Embryonic facial prominence (tissue), 1 donor: Measurements from ENCODE around the gene PRKCE.

Source experiments
- DNase-seq: peaks from one replicate; pipeline ENCODE4 v3.0.0-alpha.2; 2016; ENCODE audit errors: extremely low spot score

The PRKCE gene

DNA sequence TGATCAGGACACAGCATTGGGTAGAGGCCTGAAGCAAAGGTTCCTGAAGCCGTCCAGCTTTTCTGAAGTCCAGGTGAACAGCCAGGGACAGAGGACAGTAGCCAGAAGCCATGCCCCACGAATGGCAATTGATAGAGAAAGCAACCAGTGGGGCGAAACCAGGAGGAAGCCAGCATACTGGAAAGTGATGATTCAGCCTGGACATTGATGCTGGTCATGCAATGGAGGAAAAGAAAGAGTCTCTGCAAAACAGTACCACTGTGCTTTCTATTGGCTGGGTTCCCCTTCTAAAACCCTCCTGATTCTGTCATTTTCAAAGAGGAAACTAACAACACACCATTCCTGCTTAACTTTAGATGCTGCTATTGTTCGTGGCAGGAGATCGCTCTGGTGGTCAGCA is 424.4 kb downstream of the PRKCE start:
- no peak for DNase-seq

DNA sequence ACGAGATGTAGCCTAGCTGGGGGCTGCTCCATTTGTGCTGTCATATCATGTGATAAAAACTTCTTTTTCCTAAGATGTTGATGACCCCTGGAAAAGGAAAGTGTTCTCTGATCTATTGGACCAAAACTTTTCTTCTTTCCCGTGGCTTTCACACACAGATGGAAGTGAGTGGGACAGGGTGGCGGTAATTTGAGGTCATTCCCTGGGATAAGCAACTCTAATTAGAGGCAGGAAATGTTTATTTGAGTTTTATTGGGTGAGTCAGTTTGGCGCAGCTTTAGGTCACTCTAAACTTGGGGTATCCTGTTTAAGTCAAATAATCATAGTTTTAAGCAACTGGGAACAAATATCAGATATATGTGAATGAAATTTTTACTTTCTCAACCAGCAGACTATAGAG is 424.8 kb downstream of the PRKCE start:
- no peak for DNase-seq

DNA sequence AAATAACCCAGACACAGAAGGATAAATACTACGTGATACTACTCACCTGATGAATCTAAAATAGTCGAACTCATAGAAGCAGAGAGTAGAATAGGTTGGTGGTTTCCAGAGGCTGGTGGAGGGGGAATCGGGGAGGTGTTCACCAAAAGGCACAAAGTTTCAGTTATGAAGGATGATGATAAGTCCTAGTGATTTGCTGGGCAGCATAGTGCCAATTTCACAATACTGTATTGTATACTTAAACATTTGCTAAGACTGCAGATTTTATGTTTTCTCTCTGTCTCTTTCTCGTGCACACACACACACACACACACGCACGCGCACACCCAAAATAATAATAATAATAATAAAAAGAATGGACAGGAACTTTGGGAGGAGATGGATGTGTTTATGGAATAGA is 425.4 kb downstream of the PRKCE start:
- no peak for DNase-seq

DNA sequence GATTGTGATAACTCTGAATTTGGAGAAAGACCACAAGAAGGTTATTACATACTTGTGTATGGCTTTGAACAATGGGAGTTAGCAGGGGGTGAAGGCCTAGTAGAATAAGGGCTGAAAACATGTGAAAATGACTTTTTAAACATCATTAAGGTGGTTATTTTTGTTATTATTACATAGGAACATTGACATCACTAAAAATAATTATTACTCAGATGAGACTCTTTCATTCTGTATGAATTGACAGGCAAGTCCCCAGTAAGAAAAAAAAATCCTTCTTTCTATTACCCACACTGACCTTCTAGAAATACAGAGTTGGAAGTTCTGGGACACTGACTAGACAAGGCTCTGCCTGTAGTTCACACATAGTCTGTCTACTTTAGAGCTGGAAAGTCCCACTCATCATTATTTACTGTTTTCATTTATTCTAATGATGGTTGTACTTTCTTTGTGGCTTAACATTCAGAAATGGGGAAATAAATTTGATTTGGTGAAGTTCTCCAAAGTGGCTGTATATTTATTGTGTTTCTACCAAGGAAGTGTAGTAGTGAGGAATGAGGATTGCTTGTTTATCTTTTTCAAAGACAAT is 426.1 kb downstream of the PRKCE start:
- no peak for DNase-seq

DNA sequence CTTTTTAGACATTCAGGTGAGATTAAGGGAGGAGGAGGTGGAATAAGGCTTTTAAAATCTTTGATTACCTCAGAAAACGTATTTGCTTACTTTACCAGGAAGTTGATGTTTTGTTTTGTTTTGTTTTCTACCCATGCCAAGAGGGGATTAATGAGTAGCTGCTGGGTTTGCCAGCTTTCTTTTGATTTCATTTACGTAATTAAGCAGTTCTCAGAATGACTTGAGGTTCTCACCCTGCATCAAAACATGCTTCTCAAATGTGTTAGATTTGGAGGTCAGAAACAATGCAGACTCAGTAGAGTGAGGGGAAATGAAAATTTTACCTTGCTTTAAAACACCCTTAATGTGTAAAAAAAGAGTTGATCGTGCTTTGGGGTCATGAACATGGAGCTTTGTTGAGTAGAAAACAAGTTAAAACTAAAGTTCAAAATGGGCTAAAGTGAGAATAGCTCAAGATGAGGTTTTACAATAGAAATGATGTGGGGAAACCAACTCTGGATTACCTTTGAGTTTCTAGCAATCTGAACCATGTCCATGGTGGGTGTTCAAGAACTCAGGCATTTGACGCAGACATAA is 428.6 kb downstream of the PRKCE start:
- DNase-seq = no peak

DNA sequence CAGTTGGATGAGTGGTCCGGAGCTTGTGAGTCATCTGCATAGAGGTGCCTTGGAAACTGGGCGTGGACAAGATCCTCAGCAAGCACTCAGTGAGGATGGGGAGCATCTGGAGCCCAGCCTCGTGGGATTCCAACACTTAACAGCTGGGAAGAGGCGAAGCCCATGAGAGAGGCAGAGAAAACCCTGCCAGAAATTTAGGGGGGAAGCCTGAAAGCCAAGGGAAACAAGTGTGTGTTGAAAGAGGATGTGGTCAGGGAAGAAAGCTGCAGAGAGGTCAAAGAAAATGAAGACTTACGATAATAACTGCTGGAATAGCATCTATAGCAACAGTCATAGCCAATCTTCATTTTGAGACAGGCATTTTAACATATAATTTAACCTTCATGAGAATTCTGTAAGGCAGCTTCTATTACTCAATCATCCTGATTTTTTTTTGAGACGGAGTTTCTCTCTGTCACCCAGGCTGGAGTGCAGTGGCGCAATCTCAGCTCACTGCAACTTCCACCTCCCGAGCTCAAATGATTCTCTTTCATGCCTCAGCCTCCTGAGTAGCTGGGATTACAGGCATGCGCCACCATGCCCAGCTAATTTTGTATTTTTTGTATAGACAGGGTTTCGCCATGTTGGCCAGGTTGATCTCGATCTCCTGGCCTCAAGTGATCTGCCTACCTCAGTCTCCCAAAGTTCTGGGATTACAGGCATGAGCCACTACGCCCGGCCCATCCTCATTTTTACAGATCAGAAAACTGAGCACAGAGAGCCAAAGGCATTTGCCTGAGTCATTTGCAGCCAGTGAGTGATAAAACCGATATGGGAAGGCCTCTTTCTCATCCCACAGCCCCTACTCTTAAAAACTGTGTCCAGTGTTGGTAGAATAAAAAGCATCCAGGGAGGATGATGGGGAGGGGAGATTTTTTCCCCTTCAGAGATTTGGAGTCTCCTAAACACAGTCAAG is 431.3 kb downstream of the PRKCE start:
- DNase-seq = no peak

DNA sequence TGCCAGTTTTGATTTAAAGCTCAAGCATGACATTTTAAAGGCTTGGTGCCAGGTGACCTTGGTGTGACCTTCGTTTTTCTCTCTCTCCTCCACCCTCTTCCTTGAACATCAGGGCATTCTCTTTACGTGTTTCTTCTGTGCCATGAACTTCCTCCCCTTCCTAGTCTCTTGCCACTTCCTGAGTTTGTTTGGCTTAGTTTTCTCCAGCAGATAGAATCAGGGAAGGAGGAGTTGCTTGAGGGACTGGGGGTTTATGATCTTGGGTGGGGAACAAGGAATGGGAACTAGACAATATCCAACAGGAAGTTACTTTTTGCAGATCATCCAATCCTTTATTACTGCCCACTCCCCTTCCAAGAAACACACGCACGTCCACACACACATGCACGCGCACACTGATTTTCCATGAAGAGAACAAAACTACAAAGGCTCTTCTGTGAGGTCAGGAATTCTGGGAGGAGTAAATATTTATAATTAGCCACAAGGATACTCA is 435.1 kb downstream of the PRKCE start:
- DNase-seq = no peak

DNA sequence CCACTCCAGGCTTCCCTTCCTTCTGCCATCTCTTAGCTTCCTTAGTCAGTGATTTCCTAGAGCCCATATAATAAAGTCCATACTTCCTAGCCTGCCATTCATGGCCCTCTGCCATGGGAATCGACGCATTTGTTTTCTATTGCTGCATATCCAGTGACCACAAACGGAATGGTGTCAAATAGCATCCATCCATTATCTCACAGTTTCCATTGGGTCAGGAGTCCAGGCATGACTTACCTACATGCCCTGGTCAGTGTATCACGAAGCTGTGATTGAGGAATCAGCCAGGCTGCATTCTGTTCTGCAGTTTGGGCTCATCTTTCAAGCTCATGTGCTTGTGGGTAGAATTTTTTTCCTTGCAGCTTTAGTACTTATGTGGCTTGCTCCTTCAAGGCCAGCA is 436.0 kb downstream of the PRKCE start:
- no peak for DNase-seq

DNA sequence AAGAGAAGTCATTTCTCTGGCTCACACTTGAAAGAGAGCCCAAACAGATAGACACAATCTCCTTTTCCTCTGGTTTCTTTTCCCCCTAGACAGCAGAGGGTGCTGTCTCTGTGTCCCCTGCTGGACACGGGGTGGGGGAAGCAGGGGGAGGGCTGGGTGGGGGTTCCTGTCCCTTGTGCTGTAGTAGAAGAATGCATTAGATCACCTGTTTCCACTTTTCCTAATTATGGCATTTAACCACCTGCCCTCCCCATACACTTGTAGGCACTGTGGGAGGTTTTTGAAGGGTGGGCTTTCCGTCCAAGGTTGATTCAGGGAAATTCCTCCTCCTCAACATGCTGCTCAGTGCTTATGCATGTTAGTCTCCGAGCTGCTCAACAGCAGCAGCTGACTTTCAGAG is 439.5 kb downstream of the PRKCE start:
- no peak for DNase-seq

DNA sequence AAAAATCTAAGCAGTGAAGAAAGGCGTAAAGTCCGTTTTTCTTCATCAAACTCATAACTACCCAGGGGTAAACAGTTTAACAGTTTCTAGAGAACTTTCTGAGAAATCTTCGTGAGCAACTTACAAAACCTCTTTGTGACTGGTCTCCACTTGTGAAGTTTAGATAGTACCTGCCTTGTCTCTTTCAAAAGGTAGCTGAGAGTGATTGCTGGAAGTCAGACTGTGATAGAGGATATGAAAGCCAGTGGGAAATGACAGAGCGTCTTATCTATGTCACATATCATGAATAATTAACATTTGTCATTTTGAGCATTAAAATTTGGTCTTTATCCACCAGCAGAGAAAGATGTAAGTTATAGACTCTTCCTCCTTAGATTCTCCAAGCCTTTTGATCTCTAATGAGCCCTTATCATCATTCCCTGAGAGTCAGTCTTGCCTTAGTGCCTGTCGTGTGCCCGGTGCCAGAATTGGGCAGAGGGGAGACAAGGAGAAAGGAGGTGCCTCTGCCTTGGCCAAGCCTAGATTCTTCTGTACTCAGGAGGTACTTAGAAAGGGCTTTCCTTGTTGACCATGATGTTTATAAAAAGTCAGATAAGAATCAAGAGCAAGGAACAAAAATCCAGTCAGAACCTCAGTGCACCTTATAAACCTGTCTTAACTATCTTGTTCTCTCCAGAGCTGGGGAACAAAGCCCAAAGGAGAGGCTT is 440.6 kb downstream of the PRKCE start:
- DNase-seq = no peak

DNA sequence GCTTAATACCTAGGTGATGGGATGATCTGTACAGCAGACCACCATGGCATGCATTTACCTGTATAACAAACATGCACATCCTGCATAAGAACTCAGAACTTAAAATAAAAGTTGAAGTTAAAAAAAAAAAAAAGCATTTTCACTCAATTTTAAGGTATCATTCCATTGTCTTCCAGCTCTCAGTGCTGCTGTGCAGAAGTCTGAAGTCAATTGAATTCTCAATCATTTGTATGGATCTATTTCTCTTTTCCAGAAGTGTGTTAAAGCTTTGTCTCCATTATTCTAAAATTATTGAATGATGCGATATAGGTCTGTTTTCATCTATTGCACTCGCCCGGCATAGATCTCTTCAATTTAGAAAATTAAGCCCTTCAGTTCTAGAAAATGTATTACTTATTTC is 443.2 kb downstream of the PRKCE start:
- no peak for DNase-seq

DNA sequence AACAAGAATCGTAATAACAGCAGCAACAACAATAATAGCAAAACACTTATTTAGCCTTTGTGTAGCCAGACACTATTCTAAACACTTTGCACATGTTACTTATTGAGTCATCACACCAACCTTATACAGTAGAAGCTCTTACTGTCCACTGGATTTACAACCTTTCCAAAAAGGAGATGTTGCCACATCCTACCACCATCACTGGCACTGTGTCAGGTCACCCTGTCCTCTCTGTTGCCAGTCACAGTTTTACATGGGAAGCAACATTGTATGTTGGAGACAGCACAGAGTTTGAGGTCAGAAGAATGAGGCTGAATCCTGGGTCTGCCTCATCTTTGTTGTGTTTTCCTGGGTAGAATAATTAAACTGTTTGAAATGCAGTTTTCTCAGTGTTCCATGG is 444.4 kb downstream of the PRKCE start:
- DNase-seq = no peak

DNA sequence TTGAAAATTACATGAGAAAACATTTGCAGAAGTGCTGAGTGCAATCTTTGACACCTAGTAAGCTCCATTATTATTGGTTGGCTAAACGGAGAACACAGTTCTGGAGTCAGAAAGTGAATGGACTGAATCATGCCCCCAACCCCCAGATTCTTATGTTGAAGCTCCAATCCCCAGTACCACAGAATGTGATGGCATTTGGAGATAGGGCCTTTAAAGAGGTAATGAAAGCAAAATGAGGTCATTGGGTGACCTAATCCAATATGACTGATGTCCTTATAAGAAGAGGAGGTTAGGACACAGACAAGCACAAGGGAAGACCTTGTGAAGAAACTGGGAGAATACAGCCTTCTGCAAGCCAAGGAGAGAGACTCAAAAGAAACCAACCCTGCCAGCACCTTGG is 444.8 kb downstream of the PRKCE start:
- DNase-seq = no peak

DNA sequence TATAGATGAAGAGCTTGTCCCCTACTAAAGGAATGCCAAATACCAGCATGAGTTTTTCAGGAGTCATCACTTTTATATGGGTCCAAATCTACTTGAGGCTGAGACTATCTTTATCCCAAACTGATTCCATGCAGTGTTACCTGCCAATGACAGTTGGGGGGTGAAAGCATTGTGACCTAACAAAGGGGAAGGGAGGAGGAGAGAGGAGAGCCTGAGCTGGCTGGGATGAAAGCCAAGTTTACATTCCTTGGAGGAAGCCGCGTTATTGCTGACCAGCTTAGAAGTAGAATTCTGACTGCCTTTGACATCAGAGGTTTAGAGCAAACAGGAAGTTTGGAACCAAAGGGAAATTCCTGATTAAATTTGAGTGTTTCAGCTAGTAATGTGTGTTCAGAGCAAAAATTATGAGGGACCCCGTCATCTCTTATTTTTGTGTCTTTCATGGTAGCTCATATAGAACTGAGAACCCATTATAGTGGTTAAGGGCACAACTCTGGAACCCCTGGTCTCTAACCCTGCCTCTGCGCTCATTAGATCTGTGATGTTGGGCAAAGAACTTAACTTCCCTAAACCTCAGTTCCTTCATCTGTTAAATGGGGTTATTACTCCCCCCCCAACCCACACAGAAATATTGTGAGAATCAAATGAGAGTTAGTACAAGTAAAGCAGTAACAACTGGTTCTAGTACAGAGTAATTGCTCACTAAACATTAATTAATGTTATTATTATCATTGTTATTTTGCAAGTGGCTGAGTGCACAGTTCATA is 446.4 kb downstream of the PRKCE start:
- DNase-seq = peak; percentile 79

DNA sequence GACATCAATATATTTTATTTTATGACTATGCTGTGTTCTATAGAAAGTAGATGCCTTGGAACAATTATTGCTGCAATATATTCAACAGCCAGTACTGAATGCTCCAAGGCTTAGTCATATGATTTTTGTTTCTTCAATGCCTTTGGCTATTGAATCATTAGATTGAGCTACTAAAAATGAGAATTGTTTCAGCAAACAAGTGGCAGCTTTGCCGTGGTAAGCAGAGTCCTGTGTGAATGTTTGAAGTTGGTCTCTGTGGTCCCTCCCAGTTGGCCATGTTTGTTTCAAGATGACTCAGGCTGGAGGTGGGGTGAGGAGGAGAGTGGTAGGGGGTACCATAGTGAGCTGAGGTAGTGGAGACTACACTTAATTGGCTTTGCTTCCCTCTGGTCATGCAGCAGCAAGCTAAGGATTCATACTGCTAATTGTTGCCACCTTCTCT is 447.2 kb downstream of the PRKCE start:
- no peak for DNase-seq

DNA sequence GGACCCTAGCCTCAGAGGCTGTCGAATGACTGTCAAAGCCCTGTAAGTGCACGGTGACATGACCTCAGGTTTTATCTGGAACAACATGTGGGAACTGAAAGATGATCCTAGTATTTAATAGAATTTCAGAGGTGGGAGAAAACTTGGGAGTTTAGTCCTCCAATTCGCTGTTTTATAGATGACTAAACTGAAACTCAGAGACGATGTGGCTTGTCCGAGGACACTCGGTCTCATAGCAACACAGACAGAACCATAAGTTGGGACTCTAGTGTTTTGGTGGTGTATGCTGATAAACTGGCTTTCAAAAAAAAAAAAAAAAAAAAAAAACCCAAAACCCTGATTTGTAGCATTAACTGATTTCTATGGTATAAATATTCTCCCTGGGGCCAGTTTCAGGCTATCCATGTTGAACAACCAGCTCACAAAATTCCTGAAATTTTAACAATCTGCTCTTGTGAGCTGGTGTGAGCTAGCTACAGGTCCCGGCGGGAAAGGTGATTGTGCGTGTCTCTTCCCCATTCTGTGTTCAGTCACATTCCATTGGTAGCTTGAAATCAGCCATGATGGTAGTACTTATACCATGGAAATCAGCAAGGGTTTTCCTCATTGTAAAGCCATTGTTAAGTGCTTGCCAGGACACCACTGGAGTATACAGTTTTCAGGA is 450.2 kb downstream of the PRKCE start:
- no peak for DNase-seq

DNA sequence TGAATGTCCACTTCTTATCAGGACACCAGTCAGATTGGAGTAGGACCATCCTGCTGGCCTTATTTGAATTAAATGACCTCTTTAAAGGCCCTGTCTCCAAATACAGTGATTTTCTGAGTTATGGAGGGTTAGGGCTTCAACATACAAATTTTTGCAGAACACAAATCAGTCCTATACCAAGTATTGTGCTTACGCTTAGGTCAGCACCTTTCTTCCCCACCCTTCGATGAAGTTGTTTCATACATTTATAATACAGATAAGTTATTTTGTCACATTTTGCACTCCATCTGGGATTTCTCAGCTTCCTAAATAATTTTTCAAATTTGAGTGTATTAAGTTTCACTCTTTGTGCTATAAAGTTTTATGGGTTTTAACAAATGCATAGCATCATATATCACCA is 455.2 kb downstream of the PRKCE start:
- no peak for DNase-seq

DNA sequence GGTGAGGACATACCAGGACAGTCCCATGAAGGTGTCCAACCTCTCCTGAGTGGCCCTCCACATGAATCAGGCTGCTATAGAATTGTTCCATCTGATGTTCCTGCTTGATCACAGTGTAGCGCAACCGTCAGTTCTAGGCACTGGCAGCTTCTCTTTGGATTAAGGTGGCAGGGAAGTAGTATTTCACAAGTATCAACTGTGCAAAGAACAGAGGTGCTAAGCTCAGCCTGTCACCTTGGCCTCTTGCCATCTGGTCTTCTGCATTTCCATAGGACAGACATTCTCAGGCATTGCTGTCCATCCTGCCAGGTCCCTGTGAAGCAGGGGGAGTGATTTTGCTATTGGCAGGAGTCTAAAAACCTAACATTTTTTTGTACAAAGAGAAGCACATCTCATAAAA is 463.5 kb downstream of the PRKCE start:
- DNase-seq = no peak

DNA sequence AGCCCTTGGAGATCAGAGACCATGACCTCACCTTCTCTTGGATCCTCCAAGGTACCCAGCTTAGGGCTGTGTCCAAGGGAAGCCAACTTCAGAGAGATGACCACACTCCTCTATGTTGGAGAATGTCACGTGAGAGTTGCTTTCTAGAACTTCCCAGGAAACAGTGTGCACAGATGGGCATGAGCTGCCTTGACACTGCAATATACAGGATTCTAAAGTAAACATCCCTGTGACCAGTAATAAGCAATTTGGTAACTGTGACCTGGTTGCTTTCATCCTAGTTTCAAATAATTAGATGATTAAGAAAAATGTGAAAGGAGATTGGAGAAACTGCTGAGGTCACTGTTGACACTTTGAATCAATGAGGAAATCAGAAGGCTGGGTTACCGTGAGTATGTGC is 464.7 kb downstream of the PRKCE start:
- no peak for DNase-seq

DNA sequence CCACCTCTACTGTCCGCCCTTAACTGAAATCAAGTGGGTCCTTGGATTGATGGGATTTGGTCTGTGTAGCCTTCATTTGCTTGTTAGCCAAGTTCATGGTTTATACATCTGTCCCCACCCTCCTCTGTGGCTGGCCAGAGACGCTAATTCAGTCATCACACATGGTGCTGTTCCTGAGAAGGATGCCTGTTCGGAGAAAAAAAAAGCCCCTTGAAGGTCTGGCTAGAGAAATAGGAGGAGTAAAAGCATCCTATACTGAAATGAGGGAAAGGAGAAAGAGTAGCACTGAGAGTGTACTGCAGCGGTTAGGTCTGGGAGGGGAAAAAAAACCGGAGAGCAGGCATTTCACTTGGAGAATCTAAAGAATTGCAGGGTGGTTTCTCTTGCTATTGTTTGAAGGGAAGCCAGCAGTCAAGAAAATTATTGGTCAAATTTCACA is 465.1 kb downstream of the PRKCE start:
- DNase-seq = no peak

DNA sequence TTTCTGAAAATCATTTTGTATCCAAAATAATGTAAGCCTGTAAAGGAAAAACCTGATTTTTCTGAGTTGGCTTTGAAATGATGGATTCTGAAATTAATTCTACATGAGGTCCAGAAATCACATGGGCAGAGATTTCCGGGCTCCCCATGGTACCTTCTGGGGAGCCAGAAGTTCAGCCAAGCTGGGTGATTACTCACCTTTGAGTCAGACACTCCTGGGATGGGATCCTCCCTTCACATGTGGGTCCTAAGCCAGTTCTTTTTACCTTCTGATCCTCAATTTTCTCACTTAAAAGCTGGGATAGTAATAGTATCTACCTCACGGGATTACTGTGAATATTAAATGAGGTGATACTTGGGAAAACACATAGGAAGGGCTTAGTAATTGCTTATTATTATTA is 465.9 kb downstream of the PRKCE start:
- no peak for DNase-seq
